HG03575 (cell line): ENCODE results near the gene ALOXE3.
"Not testable (repeated sequence)": the region's sequence is repeated elsewhere in the genome, so short reads cannot be mapped to it uniquely, and the experiment has no call there.

Experiments used
- ATAC-seq: cut with Tn5 transposase; IDR thresholded peaks from one replicate; pipeline ENCODE4 v1.9.1; 2021; ENCODE audit not compliant: unreplicated experiment, insufficient number of reproducible peaks, low FRiP score; ENCODE audit errors: extremely low read depth

ALOXE3 gene

DNA sequence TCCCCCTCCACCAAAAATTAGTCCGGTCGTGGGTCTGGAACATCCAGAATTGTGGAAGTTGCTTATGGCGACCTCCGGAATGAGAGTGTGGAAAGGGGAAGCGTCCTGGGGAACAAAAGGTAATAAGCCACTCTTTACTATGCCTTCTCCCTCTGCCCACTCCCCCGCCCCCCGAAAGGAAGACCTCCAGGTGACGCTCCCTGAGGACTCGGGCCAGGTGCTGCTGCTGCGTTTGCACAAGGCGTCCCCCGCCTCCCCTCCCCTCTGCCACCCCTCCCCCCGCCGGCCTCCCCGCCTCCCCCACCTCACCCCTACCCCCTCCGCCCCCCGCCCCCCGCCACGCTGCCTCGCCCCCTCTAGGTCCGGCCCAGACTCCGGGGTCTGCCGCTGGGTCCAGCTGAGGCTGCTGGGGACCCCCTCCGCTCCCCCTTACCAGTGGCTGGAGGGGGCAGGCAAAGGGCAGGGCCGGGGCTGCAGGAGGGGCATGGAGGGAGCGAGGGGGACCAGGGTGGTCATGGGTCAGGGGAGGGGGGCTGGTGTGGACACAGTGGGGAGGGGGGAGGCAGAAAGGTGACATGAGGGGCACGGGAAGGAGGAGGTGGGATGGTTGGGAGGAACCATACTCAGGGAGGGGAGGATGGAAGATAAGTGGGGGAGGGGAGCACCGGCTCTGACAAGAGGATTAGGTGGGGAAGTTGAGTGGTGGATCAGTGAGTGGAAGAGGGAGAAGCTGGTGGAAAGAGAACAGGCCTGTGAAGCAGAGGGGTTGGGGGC lies 54.4 kb downstream of the ALOXE3 start:
- no peak for ATAC-seq

- ATAC-seq: no peak
Measured at GRCh38 chr17:8062807-8063483, 55.4 kb downstream of the ALOXE3 start.

DNA sequence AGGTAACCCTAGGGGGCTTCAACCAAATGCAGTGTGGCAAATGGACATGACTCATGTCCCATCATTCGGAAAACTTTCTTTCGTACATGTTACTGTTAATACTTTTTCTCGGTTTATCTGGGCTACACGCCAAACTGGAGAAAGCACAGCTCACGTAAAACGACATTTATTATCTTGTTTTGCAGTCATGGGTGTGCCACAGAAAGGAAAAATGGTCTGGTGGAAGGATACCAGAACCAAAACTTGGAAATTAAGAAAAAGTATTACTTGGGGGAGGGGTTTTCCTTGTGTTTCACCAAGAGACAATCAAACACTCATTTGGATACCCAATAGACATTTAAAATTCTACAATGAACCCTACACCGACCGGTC lies 55.9 kb downstream of the ALOXE3 start:
- ATAC-seq: no peak

DNA sequence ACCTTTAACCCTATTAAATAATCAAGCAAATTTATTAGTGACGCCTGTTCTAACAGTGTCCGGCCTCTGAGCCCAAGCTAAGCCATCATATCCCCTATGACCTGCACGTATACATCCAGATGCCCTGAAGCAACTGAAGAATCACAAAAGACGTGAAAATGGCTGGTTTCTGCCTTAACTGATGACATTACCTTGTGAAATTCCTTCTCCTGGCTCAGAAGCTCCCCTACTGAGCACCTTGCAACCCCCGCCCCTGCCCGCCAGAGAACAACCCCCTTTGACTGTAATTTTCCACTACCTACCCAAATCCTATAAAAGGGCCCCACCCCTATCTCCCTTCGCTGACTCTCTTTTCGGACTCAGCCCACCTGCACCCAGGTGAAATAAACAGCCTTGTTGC lies 56.5 kb downstream of the ALOXE3 start:
- ATAC-seq: not testable (repeated sequence)

DNA sequence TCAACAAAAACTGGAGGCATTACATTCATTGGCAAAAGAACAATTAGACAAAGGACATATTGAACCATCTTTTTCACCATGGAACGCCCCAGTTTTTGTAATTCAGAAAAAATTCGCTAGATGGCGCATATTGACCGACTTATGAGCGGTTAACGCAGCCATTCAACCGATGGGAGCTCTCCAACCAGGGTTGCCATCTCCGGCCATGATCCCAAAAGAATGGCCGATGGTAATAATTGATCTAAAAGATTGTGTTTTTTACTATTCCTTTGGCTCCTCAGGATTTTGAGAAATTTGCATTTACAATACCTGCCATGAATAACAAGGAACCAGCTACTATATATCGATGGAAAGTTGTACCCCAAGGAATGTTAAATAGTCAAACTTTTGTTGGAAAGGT lies 58.0 kb downstream of the ALOXE3 start:
- ATAC-seq: no peak

DNA sequence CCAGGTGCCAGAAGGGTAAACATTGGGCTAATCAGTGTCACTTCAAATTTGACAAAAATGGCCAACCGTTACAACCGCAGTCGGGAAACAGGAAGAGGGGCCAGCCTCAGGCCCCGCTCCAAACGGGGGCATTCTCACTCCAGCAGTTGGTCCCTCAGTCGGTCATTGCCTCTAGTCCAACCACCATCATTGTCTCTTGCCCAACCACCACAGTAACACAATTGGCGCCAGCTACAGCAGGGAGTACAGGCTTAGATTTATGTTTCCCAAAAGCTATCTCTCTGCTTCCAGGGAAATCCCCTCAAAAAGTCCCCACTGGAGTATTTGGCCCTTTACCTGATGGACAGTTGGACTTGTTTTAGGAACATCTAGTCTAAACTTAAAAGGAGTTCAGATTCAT lies 59.2 kb downstream of the ALOXE3 start:
- ATAC-seq: no peak

DNA sequence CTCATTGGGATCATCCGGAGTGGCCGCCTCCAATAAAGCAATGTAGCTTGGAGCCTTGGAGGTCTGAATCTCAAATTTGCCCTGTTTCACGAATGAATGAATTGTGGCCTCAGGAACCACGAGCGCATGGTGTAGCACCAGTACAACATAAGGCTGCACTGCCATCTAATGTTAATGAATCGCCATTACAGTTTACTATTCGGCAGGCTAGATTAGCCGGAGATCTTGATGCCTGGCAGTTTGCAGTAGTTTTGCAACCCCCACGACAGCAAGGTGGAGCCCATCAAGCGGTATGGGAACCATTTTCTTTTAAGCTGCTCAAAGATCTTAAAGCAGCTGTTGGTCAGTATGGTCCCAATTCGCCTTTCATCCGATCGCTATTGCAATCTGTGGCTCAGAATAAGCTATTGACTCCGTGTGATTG lies 60.6 kb downstream of the ALOXE3 start:
- ATAC-seq: no peak

GRCh38 chr17:8056976-8057625 lies 61.2 kb downstream of the ALOXE3 start:
- no peak for ATAC-seq

DNA sequence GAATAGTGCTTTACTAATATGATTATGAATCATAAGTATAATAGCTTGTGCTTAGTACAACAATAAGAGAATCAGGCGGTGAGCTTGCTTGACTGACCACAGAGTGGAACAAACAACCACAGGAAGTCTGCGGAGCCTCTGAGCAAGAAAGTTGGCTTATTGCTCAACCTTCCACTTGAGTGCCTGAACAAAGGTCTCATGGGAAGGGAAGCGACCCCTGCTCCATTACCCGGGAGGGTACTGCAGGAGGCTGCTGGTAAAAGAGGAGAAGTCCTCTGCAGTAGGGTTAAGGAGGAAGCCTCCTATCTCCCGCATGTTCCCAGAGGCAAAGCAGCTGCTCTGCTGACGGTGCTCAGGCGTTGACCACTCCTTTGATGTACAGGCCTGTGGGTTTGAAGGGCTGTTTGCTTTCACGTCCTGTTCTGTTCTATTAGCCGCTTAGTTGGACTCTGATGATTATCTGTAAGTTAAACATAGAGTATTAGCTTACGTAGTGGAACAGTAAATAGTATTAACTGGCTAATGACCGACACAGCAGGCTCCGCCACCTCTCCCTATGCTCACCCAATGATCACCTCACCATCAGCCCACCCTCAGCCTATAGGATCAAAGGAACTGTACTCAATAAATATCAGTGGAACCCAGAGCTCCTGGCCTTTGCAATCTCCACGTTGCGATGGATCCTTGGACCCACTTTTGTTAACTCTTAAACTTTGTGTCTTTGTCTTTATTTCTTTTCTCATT lies 61.9 kb downstream of the ALOXE3 start:
- no peak for ATAC-seq

DNA sequence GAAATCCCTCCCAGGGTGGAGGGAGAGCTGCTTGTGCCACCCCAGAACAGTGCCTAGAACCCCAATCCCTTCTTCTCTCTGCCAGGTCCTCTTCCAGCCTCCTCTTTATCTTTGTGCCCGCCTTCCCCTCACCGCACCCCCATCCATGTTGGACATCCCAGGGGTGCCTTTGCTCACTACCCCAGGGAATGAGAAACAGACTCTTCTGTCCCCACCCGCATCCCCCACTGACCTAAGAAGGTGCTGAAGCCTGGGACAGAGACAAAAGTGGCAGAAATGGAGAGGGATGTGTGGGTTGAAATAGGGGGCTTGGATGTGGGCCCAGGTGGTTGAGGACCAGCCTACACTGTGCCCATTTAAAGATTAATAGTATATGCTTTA lies 62.5 kb downstream of the ALOXE3 start:
- ATAC-seq: no peak

DNA sequence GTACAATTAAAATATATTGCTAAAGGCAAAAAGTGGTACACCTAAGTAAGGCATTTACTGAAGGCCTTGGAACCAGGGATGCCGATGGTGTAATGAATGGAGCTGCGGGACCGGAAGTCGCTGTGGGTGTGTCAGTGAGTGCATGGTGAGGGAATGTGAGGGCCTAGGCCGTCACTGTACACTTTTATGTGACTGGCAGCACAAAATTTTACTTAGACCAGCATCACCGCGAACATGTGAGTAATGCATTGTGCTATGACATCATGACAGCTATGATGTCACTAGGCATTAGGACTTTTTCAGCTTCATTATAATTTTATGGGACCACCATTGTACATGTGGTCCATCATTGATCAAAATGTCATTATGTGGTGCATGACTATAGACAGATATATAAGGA lies 64.7 kb downstream of the ALOXE3 start:
- no peak for ATAC-seq

DNA sequence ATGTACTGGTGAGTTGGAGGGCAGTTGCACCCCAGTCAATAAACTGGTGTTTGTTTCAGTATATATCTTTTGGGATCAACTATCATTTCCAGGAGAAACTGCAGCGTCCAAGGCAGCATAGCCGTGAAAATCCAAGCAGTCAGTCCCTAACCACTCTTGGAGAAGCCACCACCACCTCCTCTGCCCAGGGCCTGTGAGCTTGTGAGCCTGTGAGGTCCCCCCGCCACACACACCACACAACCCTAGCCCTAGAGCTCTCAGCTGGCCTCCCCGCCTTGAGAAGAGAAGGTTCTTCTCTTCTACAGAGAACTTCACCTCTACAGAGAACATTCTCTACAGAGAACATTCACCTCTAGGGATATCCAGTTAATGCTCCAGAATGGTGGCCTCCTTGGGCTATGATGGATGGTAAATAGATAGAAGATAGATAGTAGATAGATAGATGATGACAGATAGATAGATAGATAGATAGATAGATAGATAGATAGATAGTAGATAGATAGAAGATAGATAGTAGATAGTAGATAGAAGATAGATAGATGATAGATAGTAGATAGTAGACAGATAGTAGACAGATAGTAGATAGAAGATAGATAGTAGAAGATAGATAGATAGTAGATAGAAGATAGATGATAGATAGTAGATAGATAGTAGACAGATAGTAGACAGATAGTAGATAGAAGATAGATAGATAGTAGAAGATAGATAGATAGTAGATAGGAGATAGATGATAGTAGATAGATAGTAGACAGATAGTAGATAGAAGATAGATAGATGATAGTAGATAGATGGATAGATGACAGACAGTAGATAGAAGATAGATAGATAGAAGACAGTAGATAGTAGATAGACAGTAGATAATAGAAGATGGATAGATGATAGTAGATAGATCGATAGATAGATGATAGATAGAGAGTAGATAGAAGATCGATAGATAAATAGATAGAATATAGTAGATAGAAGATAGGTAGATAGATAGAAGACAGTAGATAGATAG lies 65.8 kb downstream of the ALOXE3 start:
- no peak for ATAC-seq

- ATAC-seq: no peak
Measured at GRCh38 chr17:8051831-8052230, 66.5 kb downstream of the ALOXE3 start.

GRCh38 chr17:8048736-8049135 lies 69.6 kb downstream of the ALOXE3 start:
- ATAC-seq: no peak

- ATAC-seq: no peak
Measured at GRCh38 chr17:8048236-8048635, 70.1 kb downstream of the ALOXE3 start.

DNA sequence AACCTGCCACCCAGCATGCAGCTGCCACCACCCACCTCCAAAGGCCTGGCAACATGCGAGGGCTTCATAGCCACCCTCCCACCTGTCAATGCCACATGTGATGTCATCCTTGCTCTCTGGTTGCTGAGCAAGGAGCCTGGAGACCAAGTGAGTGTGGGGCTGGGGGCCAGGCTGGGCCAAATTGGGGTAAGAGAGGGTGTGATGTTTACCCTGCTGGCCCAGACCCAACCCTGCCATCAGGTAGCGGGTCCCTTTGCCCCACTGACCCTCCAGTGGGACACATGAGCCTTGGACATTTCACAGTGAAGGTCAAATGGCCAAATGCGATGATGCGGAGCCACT lies 70.6 kb downstream of the ALOXE3 start:
- ATAC-seq: no peak

- no peak for ATAC-seq
Measured at GRCh38 chr17:8046929-8047768, 71.2 kb downstream of the ALOXE3 start.
